H4 (cell line): ENCODE data around the gene NBEAL2. TPM values are rescaled to one million over a fixed set of nuclear protein-coding genes. Genes with fewer than 3 reads are reported as not detected.
"Not testable (repeated sequence)": the region's sequence is repeated elsewhere in the genome, so short reads cannot be mapped to it uniquely, and the experiment has no call there.

Experiments
- DNase-seq: peaks from one replicate; pipeline ENCODE4 v3.0.0-alpha.2; 2015; ENCODE audit warnings: low spot score
- total RNA-seq: library from RNA; depleted of rRNA; stranded (reverse); fragments of >200 nt; shearing (Covaris generic); gene quantifications from 2 replicates; pipeline ENCODE4 v1.2.3, GENCODE V29; 2014; rRNA removed

Gene NBEAL2
- total RNA-seq, 1 experiment from 2014 or later: 4.0 TPM

DNA sequence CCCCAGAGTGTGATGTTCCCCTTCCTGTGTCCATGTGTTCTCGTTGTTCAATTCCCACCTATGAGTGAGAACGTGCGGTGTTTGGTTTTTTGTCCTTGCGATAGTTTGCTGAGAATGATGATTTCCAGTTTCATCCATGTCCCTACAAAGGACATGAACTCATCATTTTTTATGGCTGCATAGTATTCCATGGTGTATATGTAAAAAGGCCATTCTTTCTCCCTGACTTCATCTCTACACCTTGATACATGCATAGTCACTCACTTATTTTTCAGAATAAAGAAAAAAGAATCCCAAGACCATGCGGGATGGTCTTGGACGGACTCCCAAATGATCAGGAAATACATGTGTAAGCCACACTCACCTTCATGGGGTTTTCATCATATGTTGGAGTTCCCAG, 57.8 kb downstream of the NBEAL2 start:
- DNase-seq: not testable (repeated sequence)

GRCh38 chr3:47041114-47041513, 61.6 kb downstream of the NBEAL2 start:
- no peak for DNase-seq

DNA sequence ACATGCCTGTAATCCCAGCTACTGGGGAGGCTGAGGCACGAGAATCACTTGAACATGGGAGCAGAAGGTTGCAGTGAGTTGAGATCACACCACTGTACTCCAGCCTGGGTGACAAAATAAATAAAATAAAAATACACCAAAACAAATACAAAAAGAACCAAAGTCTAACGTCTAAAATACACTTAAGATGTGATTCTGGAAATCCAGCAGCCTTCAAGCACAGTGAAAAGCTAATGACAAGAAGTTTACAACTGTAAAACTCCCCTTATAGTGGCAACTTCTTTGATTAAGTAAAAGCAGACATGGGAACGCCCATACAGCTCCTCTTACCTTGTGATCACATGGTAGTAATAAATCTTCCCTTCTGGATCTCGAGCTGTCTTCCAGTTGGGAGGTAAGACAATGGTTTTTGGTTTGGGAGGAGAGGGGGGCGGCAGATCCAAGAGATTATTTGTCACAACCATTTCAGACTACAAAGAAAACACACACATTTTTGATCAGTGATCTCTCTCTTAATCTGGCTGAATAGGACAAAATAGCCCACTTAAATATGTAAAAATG, 62.8 kb downstream of the NBEAL2 start:
- DNase-seq: no peak

DNA sequence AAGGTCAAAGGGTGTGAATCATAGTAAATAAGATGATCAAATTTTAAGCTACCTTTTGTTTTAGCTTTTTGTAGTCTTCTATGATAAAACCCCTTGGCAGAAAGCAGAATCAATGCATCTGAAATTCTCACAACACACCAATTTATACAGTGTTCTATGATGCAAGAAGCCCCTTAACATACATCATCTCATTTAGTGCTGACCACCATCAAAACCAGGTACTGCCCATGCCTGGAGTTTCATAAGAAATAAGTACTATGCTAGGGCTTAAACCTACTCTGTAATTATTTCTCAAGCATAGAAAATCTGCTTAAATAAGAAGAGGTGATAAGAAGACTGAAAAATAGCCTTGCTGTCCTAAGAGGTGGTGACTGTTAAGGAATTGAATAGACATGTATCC, 67.6 kb downstream of the NBEAL2 start:
- no peak for DNase-seq

GRCh38 chr3:47047673-47048072, 68.2 kb downstream of the NBEAL2 start:
- no peak for DNase-seq

DNA sequence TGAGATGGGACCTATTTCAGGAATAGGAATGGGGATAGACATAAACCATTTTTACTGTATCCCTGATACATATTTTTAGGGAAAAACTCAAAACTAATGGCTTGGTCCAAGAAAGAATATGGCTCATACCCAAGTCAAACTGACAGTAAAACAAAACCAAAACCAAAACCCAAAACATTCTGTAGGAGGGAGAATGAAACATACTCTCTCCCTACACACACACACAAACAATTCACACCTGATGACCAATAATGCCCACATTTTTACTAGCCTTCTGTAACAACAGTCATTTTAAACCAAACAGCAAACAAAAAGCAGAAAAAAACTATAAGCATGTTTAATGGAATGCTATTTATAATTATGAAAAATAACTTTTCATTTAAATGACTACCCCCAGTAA, 74.9 kb downstream of the NBEAL2 start:
- DNase-seq: no peak

DNA sequence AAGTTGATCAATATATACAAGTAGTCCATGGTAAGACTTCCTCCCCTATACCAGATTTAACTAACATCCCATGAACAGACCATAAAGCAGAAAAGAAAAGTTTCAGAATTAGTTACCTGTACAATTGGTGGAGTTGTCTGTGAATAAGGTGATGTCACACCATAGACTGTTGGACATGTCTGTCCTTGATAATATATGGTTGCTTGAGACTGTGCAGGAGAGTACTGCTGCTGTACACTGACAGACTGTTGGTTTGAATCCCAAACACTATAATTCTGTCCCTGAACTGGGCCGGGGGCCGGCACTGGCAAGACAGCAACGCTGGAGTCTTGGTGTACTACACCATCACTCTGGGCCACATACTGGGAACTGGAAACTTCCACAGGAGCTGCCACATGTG, 77.2 kb downstream of the NBEAL2 start:
- DNase-seq: no peak

- DNase-seq: no peak
These were observed 77.8 kb downstream of the NBEAL2 start for GRCh38 chr3:47057212-47057671.

Other genes starting within 250 kb of the NBEAL2 start
- gene MYL3, start 116.2 kb upstream of the NBEAL2 start, total RNA-seq: not detected in 2 replicates
- gene PTH1R, start 101.9 kb upstream of the NBEAL2 start, total RNA-seq: 0.43 TPM in 1 of 2 replicates, not detected in the other
- gene CCDC12, start 2.9 kb upstream of the NBEAL2 start, total RNA-seq: 15.1 and 16.0 TPM in 2 replicates
- 9.3 and 9.5 TPM in 2 replicates for gene SETD2, start 184.4 kb downstream of the NBEAL2 start, total RNA-seq